Suprapubic skin (tissue), 4 donors: ENCODE data around the gene PGBD5. TPM values are rescaled to one million over a fixed set of nuclear protein-coding genes. Genes with fewer than 3 reads are reported as not detected.
"Not testable (repeated sequence)": the region's sequence is repeated elsewhere in the genome, so short reads cannot be mapped to it uniquely, and the experiment has no call there.

ENCODE experiments used
- DNase-seq, 2 donors: peaks; one replicate each; pipeline ENCODE4 v3.0.0-alpha.2; 2019; ENCODE audit warnings: low spot score in 2 of 2
- H3K27ac ChIP-seq: fragments of 200-600 bp; sonication (generic); one replicate; pipeline ENCODE4 v1.5.1; 2019
- H3K27me3 ChIP-seq: fragments of 200-600 bp; sonication (generic); one replicate; pipeline ENCODE4 v1.5.1; 2019
- H3K36me3 ChIP-seq: fragments of 200-600 bp; sonication (generic); one replicate; pipeline ENCODE4 v1.5.1; 2019
- H3K4me1 ChIP-seq: fragments of 200-600 bp; sonication (generic); one replicate; pipeline ENCODE4 v1.5.1; 2019
- H3K4me3 ChIP-seq: fragments of 200-600 bp; sonication (generic); one replicate; pipeline ENCODE4 v1.5.1; 2019; ENCODE audit warnings: mild to moderate bottlenecking
- H3K9me3 ChIP-seq: fragments of 200-600 bp; sonication (generic); one replicate; pipeline ENCODE4 v1.5.1; 2019
- CTCF ChIP-seq, 2 donors: fragments of 200-600 bp in 1 of 2; fragments of 450-650 bp in 1 of 2; sonication (generic) in 1 of 2; IDR thresholded peaks; one replicate each; pipeline ENCODE4 v1.5.1; 2016 to 2019; ENCODE audit warnings: antibody characterized with exemption in 2 of 2, mild to moderate bottlenecking in 1 of 2, moderate library complexity in 1 of 2
- EP300 ChIP-seq: sonication (generic); formaldehyde crosslinking; IDR thresholded peaks from one replicate; pipeline ENCODE4 v1.6.1; 2017; ENCODE audit warnings: antibody characterized with exemption
- POLR2A ChIP-seq, 2 donors: fragments of 450-650 bp; IDR thresholded peaks; one replicate each; pipeline ENCODE4 v1.6.1; 2017; ENCODE audit warnings: antibody characterized with exemption in 2 of 2, mild to moderate bottlenecking in 2 of 2, moderate library complexity in 2 of 2
- POLR2AphosphoS5 ChIP-seq, 3 donors: sonication (generic); formaldehyde crosslinking; IDR thresholded peaks; one replicate each; pipeline ENCODE4 v1.6.1; 2017; ENCODE audit warnings: antibody characterized with exemption in 3 of 3
- WGBS: methylation state at CpG from one replicate; pipeline ENCODE4 v1.1.5; 2018; 5-methylcytosine and 5-hydroxymethylcytosine counted together
- total RNA-seq, 4 donors: library from RNA; depleted of rRNA; stranded (reverse); fragments of >200 nt; gene quantifications; one replicate each; pipeline ENCODE4 v1.1.0, GENCODE V29; 2016

The PGBD5 gene
- total RNA-seq, result 1 to 10 TPM in 1 of 4 donors, under 1 TPM in 3; 0.16 to 1.4 (median 0.51) TPM

GRCh38 chr1:230426246-230427093, at the start of gene PGBD5:
Gene PGBD5, minus strand, starts transcription at chr1:230426332. Its CDS starts 404 bp downstream, at chr1:230425928.
- peak in 1 of 2 donors; percentile 68 for DNase-seq
- Histone ChIP-seq H3K9me3 (no peaks in the 10 kb centered on the region), H3K27ac (no peak within 1 kb of the TSS), H3K4me1 (peaks cover 19% of the 10 kb centered on the region), H3K4me3 (peak within 1 kb of the TSS; percentile 62), H3K36me3 (no peaks in the 10 kb centered on the region), H3K27me3 (peaks cover 54% of the 10 kb centered on the region)
- TF ChIP-seq CTCF (IDR thresholded peaks at IDR 0.05) (no peak), POLR2AphosphoS5 (IDR thresholded peaks at IDR 0.05) (peak in 1 of 3 donors; percentile 38), EP300 (no peak), POLR2A (IDR thresholded peaks at IDR 0.05) (no peak)
- WGBS, result 7% methylated on average over 10 of the region's 93 CpGs

- not testable (repeated sequence) for H3K27ac ChIP-seq, DNase-seq, H3K27me3 ChIP-seq, H3K4me1 ChIP-seq, H3K9me3 ChIP-seq, H3K36me3 ChIP-seq, H3K4me3 ChIP-seq
- WGBS, result 85% methylated on average over 5 of the region's 5 CpGs
These were observed 48.8 kb upstream of the PGBD5 start for GRCh38 chr1:230474924-230475323.

- H3K4me1 ChIP-seq, DNase-seq, H3K9me3 ChIP-seq, H3K27ac ChIP-seq, H3K36me3 ChIP-seq, H3K27me3 ChIP-seq, H3K4me3 ChIP-seq: not testable (repeated sequence)
- 91% methylated on average over 1 of the region's 1 CpG for WGBS
These were observed 44.6 kb upstream of the PGBD5 start for GRCh38 chr1:230470750-230471149.

- H3K27me3 ChIP-seq, result no peaks in the 10 kb centered on the region
- DNase-seq, result no peak
- no peak overlapping the region for H3K27ac ChIP-seq
- H3K9me3 ChIP-seq, result no peaks in the 10 kb centered on the region
- H3K4me1 ChIP-seq, result no peaks in the 10 kb centered on the region
- no peak overlapping the region for H3K4me3 ChIP-seq
- H3K36me3 ChIP-seq, result no peaks in the 10 kb centered on the region
- TF ChIP-seq POLR2A (IDR thresholded peaks at IDR 0.05) (no peak), POLR2AphosphoS5 (IDR thresholded peaks at IDR 0.05) (no peak)
These were observed 43.1 kb upstream of the PGBD5 start for GRCh38 chr1:230469271-230469670.

GRCh38 chr1:230465691-230466090, 39.6 kb upstream of the PGBD5 start:
- H3K4me3 ChIP-seq, result no peak overlapping the region
- no peak for DNase-seq
- TF ChIP-seq CTCF (IDR thresholded peaks at IDR 0.05) (no peak), POLR2A (IDR thresholded peaks at IDR 0.05) (no peak), EP300 (no peak), POLR2AphosphoS5 (IDR thresholded peaks at IDR 0.05) (no peak)
- no peaks in the 10 kb centered on the region for H3K9me3 ChIP-seq
- H3K27me3 ChIP-seq, result peaks cover 3% of the 10 kb centered on the region
- no peaks in the 10 kb centered on the region for H3K36me3 ChIP-seq
- H3K4me1 ChIP-seq, result no peaks in the 10 kb centered on the region
- WGBS, result 27% methylated on average over 1 of the region's 1 CpG
- no peak overlapping the region for H3K27ac ChIP-seq

GRCh38 chr1:230464671-230465070, 38.5 kb upstream of the PGBD5 start:
- H3K36me3 ChIP-seq, result no peaks in the 10 kb centered on the region
- H3K4me1 ChIP-seq, result no peaks in the 10 kb centered on the region
- TF ChIP-seq POLR2A (IDR thresholded peaks at IDR 0.05), result no peak
- H3K27ac ChIP-seq, result no peak overlapping the region
- WGBS, result 70% methylated on average over 4 of the region's 4 CpGs
- H3K9me3 ChIP-seq, result no peaks in the 10 kb centered on the region
- peaks cover 11% of the 10 kb centered on the region for H3K27me3 ChIP-seq
- H3K4me3 ChIP-seq, result no peak overlapping the region
- DNase-seq, result no peak

- no peak overlapping the region for H3K4me3 ChIP-seq
- WGBS, result 65% methylated on average over 5 of the region's 5 CpGs
- TF ChIP-seq EP300 (no peak), CTCF (IDR thresholded peaks at IDR 0.05) (no peak), POLR2A (IDR thresholded peaks at IDR 0.05) (no peak), POLR2AphosphoS5 (IDR thresholded peaks at IDR 0.05) (no peak)
- H3K9me3 ChIP-seq, result no peaks in the 10 kb centered on the region
- H3K27ac ChIP-seq, result no peak overlapping the region
- H3K36me3 ChIP-seq, result no peaks in the 10 kb centered on the region
- no peak for DNase-seq
- peaks cover 11% of the 10 kb centered on the region for H3K27me3 ChIP-seq
- H3K4me1 ChIP-seq, result no peaks in the 10 kb centered on the region
These were observed 37.6 kb upstream of the PGBD5 start for GRCh38 chr1:230463760-230464159.
